ENCODE results near the gene DNAJA2. TPM values are rescaled to one million over a fixed set of nuclear protein-coding genes. Genes with fewer than 3 reads are reported as not detected.
"Not testable (repeated sequence)": the region's sequence is repeated elsewhere in the genome, so short reads cannot be mapped to it uniquely, and the experiment has no call there.

DNAJA2 gene
- polyA plus RNA-seq, 1 experiment = 26.7 TPM

DNA sequence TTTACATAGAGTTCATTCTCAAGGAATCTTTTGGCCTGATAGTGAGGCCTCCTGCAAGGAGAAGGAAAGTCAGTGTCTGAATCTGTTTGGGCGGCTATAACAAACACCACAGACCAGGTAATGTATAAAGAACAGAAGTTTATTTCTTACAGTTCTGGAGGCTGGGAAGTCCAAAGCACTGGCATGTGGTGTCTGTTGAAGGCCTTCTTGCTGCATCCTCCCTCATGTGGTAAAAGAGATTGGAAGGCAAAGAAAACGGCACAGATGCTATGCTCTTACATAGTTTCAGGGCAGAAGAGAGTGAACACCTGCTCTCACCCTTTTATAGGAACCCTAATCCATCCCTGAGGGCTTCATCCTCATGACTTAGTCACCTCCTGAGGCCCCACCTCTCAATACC lies 31.2 kb upstream of the DNAJA2 start:
- DNase-seq (ENCODE audit: low read depth, low spot score) = no peak
- ChIA-PET CTCF (no interaction called here), POLR2A (no interaction called here)
- TF ChIP-seq, protein P1, sequence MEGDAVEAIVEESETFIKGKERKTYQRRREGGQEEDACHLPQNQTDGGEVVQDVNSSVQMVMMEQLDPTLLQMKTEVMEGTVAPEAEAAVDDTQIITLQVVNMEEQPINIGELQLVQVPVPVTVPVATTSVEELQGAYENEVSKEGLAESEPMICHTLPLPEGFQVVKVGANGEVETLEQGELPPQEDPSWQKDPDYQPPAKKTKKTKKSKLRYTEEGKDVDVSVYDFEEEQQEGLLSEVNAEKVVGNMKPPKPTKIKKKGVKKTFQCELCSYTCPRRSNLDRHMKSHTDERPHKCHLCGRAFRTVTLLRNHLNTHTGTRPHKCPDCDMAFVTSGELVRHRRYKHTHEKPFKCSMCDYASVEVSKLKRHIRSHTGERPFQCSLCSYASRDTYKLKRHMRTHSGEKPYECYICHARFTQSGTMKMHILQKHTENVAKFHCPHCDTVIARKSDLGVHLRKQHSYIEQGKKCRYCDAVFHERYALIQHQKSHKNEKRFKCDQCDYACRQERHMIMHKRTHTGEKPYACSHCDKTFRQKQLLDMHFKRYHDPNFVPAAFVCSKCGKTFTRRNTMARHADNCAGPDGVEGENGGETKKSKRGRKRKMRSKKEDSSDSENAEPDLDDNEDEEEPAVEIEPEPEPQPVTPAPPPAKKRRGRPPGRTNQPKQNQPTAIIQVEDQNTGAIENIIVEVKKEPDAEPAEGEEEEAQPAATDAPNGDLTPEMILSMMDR (IDR thresholded peaks at IDR 0.05; ENCODE audit: low read depth, low read length) = no peak
- Histone ChIP-seq H3K27ac (ENCODE audit: low read depth, low read length) (no peak overlapping the region), H3K9me3 (ENCODE audit: control insufficient read depth, insufficient read depth, low read length) (no peaks in the 10 kb centered on the region), H3K27me3 (ENCODE audit: control insufficient read depth, insufficient read depth, low read length) (peaks cover 5% of the 10 kb centered on the region), H3K4me3 (ENCODE audit: low read depth, low read length) (no peak overlapping the region)

- H3K27ac ChIP-seq (ENCODE audit: low read depth, low read length); H3K9me3 ChIP-seq (ENCODE audit: control insufficient read depth, insufficient read depth, low read length); DNase-seq (ENCODE audit: low read depth, low spot score); POLR2A ChIA-PET; CTCF ChIA-PET; H3K27me3 ChIP-seq (ENCODE audit: control insufficient read depth, insufficient read depth, low read length); H3K4me3 ChIP-seq (ENCODE audit: low read depth, low read length): not testable (repeated sequence)
Observed at GRCh38 chr16:47000066-47000465, 26.6 kb upstream of the DNAJA2 start.

GRCh38 chr16:46997844-46998243 lies 24.4 kb upstream of the DNAJA2 start:
- Histone ChIP-seq H3K27ac (ENCODE audit: low read depth, low read length) (no peak overlapping the region), H3K9me3 (ENCODE audit: control insufficient read depth, insufficient read depth, low read length) (no peaks in the 10 kb centered on the region; the same call in 1 of the 2 replicates), H3K4me3 (ENCODE audit: low read depth, low read length) (no peak overlapping the region), H3K27me3 (ENCODE audit: control insufficient read depth, insufficient read depth, low read length) (no peaks in the 10 kb centered on the region)
- TF ChIP-seq, protein P1 (IDR thresholded peaks at IDR 0.05; ENCODE audit: low read depth, low read length) = no peak
- ChIA-PET CTCF (interaction anchor here (0.6 kb wide), 1 partner anchor 980 kb away, joined by 3 read pairs; no protein-coding TSS in a partner anchor), POLR2A (no interaction called here)
- DNase-seq (ENCODE audit: low read depth, low spot score) = no peak

- Histone ChIP-seq H3K27me3 (ENCODE audit: control insufficient read depth, insufficient read depth, low read length) (no peaks in the 10 kb centered on the region), H3K27ac (ENCODE audit: low read depth, low read length) (no peak overlapping the region), H3K9me3 (ENCODE audit: control insufficient read depth, insufficient read depth, low read length) (peaks cover 8% of the 10 kb centered on the region), H3K4me3 (ENCODE audit: low read depth, low read length) (no peak overlapping the region)
- CTCF ChIA-PET = interaction anchor here (0.8 kb wide), 1 partner anchor 41 kb away, joined by 3 read pairs; no protein-coding TSS in a partner anchor
- TF ChIP-seq, protein P1 (IDR thresholded peaks at IDR 0.05; ENCODE audit: low read depth, low read length) = no peak
- DNase-seq (ENCODE audit: low read depth, low spot score) = no peak
- POLR2A ChIA-PET = no interaction called here
Observed at GRCh38 chr16:46996952-46997458, 23.5 kb upstream of the DNAJA2 start.

GRCh38 chr16:46996391-46996790 lies 22.9 kb upstream of the DNAJA2 start:
- Histone ChIP-seq H3K27me3 (ENCODE audit: control insufficient read depth, insufficient read depth, low read length) (peaks cover 3% of the 10 kb centered on the region), H3K4me3 (ENCODE audit: low read depth, low read length) (no peak overlapping the region), H3K27ac (ENCODE audit: low read depth, low read length) (no peak overlapping the region), H3K9me3 (ENCODE audit: control insufficient read depth, insufficient read depth, low read length) (peaks cover 11% of the 10 kb centered on the region)
- TF ChIP-seq, protein P1 (IDR thresholded peaks at IDR 0.05; ENCODE audit: low read depth, low read length) = no peak
- no peak for DNase-seq (ENCODE audit: low read depth, low spot score)
- ChIA-PET POLR2A (no interaction called here), CTCF (interaction anchor here (0.8 kb wide), 1 partner anchor 41 kb away, joined by 3 read pairs; no protein-coding TSS in a partner anchor)
